ENCODE data around the gene WDR89.

The WDR89 gene

GRCh38 chr14:63676615-63677014, 34.9 kb upstream of the WDR89 start:
- DNase-seq (ENCODE audit: low spot score), result no peak
- no peak for TF ChIP-seq CTCF (IDR thresholded peaks at IDR 0.05; ENCODE audit: extremely low read depth, missing control alignments)

GRCh38 chr14:63673886-63674497, 32.3 kb upstream of the WDR89 start:
- no peak for DNase-seq (ENCODE audit: low spot score)
- TF ChIP-seq CTCF (IDR thresholded peaks at IDR 0.05; ENCODE audit: extremely low read depth, missing control alignments), result no peak

- no peak for DNase-seq (ENCODE audit: low spot score)
- TF ChIP-seq CTCF (IDR thresholded peaks at IDR 0.05; ENCODE audit: extremely low read depth, missing control alignments), result no peak
These were observed 31.6 kb upstream of the WDR89 start for GRCh38 chr14:63673255-63673654.

GRCh38 chr14:63672417-63673180, 30.9 kb upstream of the WDR89 start:
- TF ChIP-seq CTCF (IDR thresholded peaks at IDR 0.05; ENCODE audit: extremely low read depth, missing control alignments), result no peak
- DNase-seq (ENCODE audit: low spot score), result no peak

- no peak for DNase-seq (ENCODE audit: low spot score)
- no peak for TF ChIP-seq CTCF (IDR thresholded peaks at IDR 0.05; ENCODE audit: extremely low read depth, missing control alignments)
These were observed 30.3 kb upstream of the WDR89 start for GRCh38 chr14:63671987-63672386.

GRCh38 chr14:63670692-63671091, 29.0 kb upstream of the WDR89 start:
- DNase-seq (ENCODE audit: low spot score), result no peak
- TF ChIP-seq CTCF (IDR thresholded peaks at IDR 0.05; ENCODE audit: extremely low read depth, missing control alignments), result no peak

- DNase-seq (ENCODE audit: low spot score), result no peak
- no peak for TF ChIP-seq CTCF (IDR thresholded peaks at IDR 0.05; ENCODE audit: extremely low read depth, missing control alignments)
These were observed 24.7 kb upstream of the WDR89 start for GRCh38 chr14:63666335-63666734.
